H9 (cell line): ENCODE results near the gene NCKAP5L. TPM values are rescaled to one million over a fixed set of nuclear protein-coding genes. Genes with fewer than 3 reads are reported as not detected.

Experiments used
- DNase-seq: peaks from one replicate; pipeline ENCODE4 v3.0.0-alpha.2; 2017
- H2AFZ ChIP-seq: one replicate; pipeline ENCODE4 v1.6.1; 2013; ENCODE audit warnings: mild to moderate bottlenecking, low read length, control low read depth, moderate library complexity
- H2AK5ac ChIP-seq: 2 replicates; pipeline ENCODE4 v1.6.1; 2013; ENCODE audit warnings: low read length, control low read depth, mixed read lengths; ENCODE audit not compliant: insufficient read length
- H2BK120ac ChIP-seq: one replicate; pipeline ENCODE4 v1.6.1; 2013; ENCODE audit warnings: low read depth, mild to moderate bottlenecking, low read length, control low read depth, inconsistent platforms; ENCODE audit not compliant: poor library complexity, severe bottlenecking
- H2BK12ac ChIP-seq: 2 replicates; pipeline ENCODE4 v1.6.1; 2013; ENCODE audit warnings: low read length, control low read depth, mixed read lengths, low read depth; ENCODE audit not compliant: insufficient read length
- H2BK15ac ChIP-seq: 2 replicates; pipeline ENCODE4 v1.6.1; 2013; ENCODE audit warnings: low read depth, low read length, control low read depth
- H2BK20ac ChIP-seq: one replicate; pipeline ENCODE4 v1.6.1; 2013; ENCODE audit warnings: low read depth, mild to moderate bottlenecking, low read length, control low read depth, inconsistent platforms; ENCODE audit not compliant: poor library complexity, severe bottlenecking
- H2BK5ac ChIP-seq: 2 replicates; pipeline ENCODE4 v1.6.1; 2013; ENCODE audit warnings: low read length, control low read depth, mixed read lengths; ENCODE audit not compliant: insufficient read length
- H3K14ac ChIP-seq: 2 replicates; pipeline ENCODE4 v1.6.1; 2013; ENCODE audit warnings: low read length, control low read depth; ENCODE audit not compliant: insufficient read depth
- H3K18ac ChIP-seq: 2 replicates; pipeline ENCODE4 v1.6.1; 2013; ENCODE audit warnings: low read depth, mild to moderate bottlenecking, mixed read lengths, low read length, control low read depth; ENCODE audit not compliant: insufficient read length
- H3K23ac ChIP-seq: 2 replicates; pipeline ENCODE4 v1.6.1; 2013; ENCODE audit warnings: low read length, control low read depth, mixed read lengths, low read depth; ENCODE audit not compliant: insufficient read length
- H3K23me2 ChIP-seq: 2 replicates; pipeline ENCODE4 v1.6.1; 2013; ENCODE audit warnings: low read depth, mild to moderate bottlenecking, mixed read lengths, low read length, control low read depth; ENCODE audit not compliant: insufficient read length, poor library complexity, severe bottlenecking
- H3K27ac ChIP-seq: 2 replicates; pipeline ENCODE4 v1.5.1; 2013; ENCODE audit warnings: low read length, control low read depth, mixed read lengths, low read depth; ENCODE audit not compliant: insufficient read length
- H3K27me3 ChIP-seq: 2 replicates; pipeline ENCODE4 v1.6.1; 2013; ENCODE audit warnings: low read length, control low read depth, inconsistent platforms; ENCODE audit not compliant: insufficient read depth
- H3K4ac ChIP-seq: 2 replicates; pipeline ENCODE4 v1.6.1; 2013; ENCODE audit warnings: low read depth, mild to moderate bottlenecking, control low read depth, inconsistent platforms, low read length, moderate library complexity
- H3K4me1 ChIP-seq: 2 replicates; pipeline ENCODE4 v1.6.1; 2013; ENCODE audit warnings: low read length, control low read depth, inconsistent platforms; ENCODE audit not compliant: insufficient read depth
- H3K4me2 ChIP-seq: 2 replicates; pipeline ENCODE4 v1.6.1; 2013; ENCODE audit warnings: low read length, control low read depth, mixed read lengths; ENCODE audit not compliant: insufficient read length, insufficient read depth
- H3K56ac ChIP-seq: 2 replicates; pipeline ENCODE4 v1.6.1; 2013; ENCODE audit warnings: low read depth, mild to moderate bottlenecking, mixed read lengths, low read length, control low read depth; ENCODE audit not compliant: insufficient read length
- H3K79me1 ChIP-seq: 2 replicates; pipeline ENCODE4 v1.6.1; 2013; ENCODE audit warnings: low read depth, mild to moderate bottlenecking, moderate library complexity, low read length, control low read depth, inconsistent platforms; ENCODE audit not compliant: insufficient read depth, poor library complexity, severe bottlenecking
- H3K79me2 ChIP-seq: 2 replicates; pipeline ENCODE4 v1.6.1; 2013; ENCODE audit warnings: low read length, control low read depth, inconsistent platforms; ENCODE audit not compliant: insufficient read depth
- H3K9ac ChIP-seq: 2 replicates; pipeline ENCODE4 v1.6.1; 2013; ENCODE audit warnings: low read length, control low read depth, mixed read lengths; ENCODE audit not compliant: insufficient read length; ENCODE audit errors: extremely low read depth
- H3K9me3 ChIP-seq: one replicate; pipeline ENCODE4 v1.6.1; 2013; ENCODE audit warnings: low read depth, low read length, inconsistent platforms; ENCODE audit not compliant: control insufficient read depth
- H3T11ph ChIP-seq: one replicate; pipeline ENCODE4 v1.6.1; 2013; ENCODE audit warnings: mild to moderate bottlenecking, low read length, control low read depth, inconsistent platforms
- H4K20me1 ChIP-seq: one replicate; pipeline ENCODE4 v1.6.1; 2013; ENCODE audit not compliant: control insufficient read depth, insufficient read length, insufficient read depth
- H4K5ac ChIP-seq: 2 replicates; pipeline ENCODE4 v1.6.1; 2013; ENCODE audit warnings: low read depth, mild to moderate bottlenecking, mixed read lengths, low read length, control low read depth; ENCODE audit not compliant: insufficient read length
- H4K8ac ChIP-seq: replicated peaks from 2 replicates; pipeline ENCODE4 v1.6.1; 2013; ENCODE audit warnings: low read length, control low read depth, mixed read lengths, low read depth; ENCODE audit not compliant: insufficient read length
- H4K91ac ChIP-seq: 2 replicates; pipeline ENCODE4 v1.6.1; 2013; ENCODE audit warnings: low read depth, mild to moderate bottlenecking, moderate library complexity, mixed read lengths, low read length, control low read depth; ENCODE audit not compliant: insufficient read length
- H3K27ac Mint-ChIP-seq, 3 experiments: 2 replicates in 2 of 3; 3 replicates in 1 of 3; pipeline ENCODE4 v1.8.0; 2020 to 2021; ENCODE audit warnings: mixed read lengths in 3 of 3, mild to moderate bottlenecking in 1 of 3, moderate library complexity in 1 of 3
- H3K27me3 Mint-ChIP-seq: 2 replicates; pipeline ENCODE4 v1.8.0; 2021; ENCODE audit warnings: low read depth, mild to moderate bottlenecking, moderate library complexity, mixed read lengths
- H3K36me3 Mint-ChIP-seq, 3 experiments: 2 replicates in 2 of 3; 3 replicates in 1 of 3; pipeline ENCODE4 v1.8.0; 2020 to 2021; ENCODE audit warnings: low read depth in 3 of 3, mixed read lengths in 3 of 3; ENCODE audit not compliant: insufficient read depth in 1 of 3
- H3K4me1 Mint-ChIP-seq, 2 experiments: 2 replicates each; pipeline ENCODE4 v1.8.0; 2020; ENCODE audit warnings: mixed read lengths in 2 of 2
- H3K4me3 Mint-ChIP-seq, 2 experiments: 2 replicates in 1 of 2; 3 replicates in 1 of 2; pipeline ENCODE4 v1.8.0; 2020 to 2021; ENCODE audit warnings: mild to moderate bottlenecking in 2 of 2, mixed read lengths in 2 of 2, moderate library complexity in 1 of 2
- H3K9me3 Mint-ChIP-seq, 2 experiments: 2 replicates in 1 of 2; 3 replicates in 1 of 2; pipeline ENCODE4 v1.8.0; 2020; ENCODE audit warnings: mild to moderate bottlenecking in 2 of 2, mixed read lengths in 2 of 2, moderate library complexity in 1 of 2
- WGBS: extraction: QIAGEN DNeasy Blood & Tissue Kit; methylation state at CpG from one replicate; pipeline ENCODE4 v1.1.7; 2013; ENCODE audit warnings: missing lambda C conversion rate, low lambda C conversion rate, mixed read lengths; ENCODE audit not compliant: insufficient read length; ENCODE audit errors: extremely low coverage; 5-methylcytosine and 5-hydroxymethylcytosine counted together
- total RNA-seq: library from RNA; stranded (reverse); gene quantifications from 2 replicates; pipeline ENCODE4 v1.2.1, GENCODE V29; 2021
- TF ChIP-seq, protein P1 (sequence below): fragments of 200-600 bp; sonication (generic); conservative IDR thresholded peaks from 3 replicates; pipeline ENCODE4 v1.8.0; 2021; ENCODE audit warnings: antibody characterized with exemption, mild to moderate bottlenecking

NCKAP5L gene
- total RNA-seq, 1 experiment from 2014 or later = 27.7 TPM

DNA sequence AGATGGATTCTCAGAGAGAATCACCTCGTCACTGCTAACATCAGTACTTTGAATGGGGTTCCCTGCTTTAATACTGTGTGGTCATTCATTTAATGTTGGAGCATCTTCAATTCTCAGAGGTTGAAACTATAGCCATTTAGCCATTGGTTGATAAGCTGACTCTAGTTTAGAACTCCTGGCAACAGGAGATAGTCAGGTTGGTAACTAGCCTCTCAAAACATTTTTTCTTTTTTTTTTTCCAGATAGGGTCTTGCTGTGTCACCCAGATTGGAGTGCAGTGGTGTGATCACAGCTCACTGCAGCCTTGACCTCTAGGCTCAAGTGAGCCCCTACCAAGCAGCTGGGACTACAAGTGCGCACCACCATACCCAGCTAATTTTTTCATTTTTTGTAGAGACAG, 3.5 kb upstream of the NCKAP5L start:
- Mint-ChIP-seq H3K27ac (no peak overlapping the region), H3K4me1 (peaks cover 14 to 19% of the 10 kb centered on the region in 2 experiments), H3K4me3 (no peak overlapping the region), H3K36me3 (no peaks in the 10 kb centered on the region; a peak in 1 of 7 replicates), H3K27me3 (no peaks in the 10 kb centered on the region; the same call in 1 of the 2 replicates), H3K9me3 (no peaks in the 10 kb centered on the region; a peak in 1 of 5 replicates)
- Histone ChIP-seq H3K14ac (no peak overlapping the region), H3K4me2 (no peak overlapping the region), H3K79me1 (peaks cover 2% of the 10 kb centered on the region), H2BK5ac (no peak overlapping the region), H3K4me1 (peaks cover under 1% of the 10 kb centered on the region), H3K23me2 (peaks cover 16% of the 10 kb centered on the region), H4K5ac (no peak overlapping the region), H3K9ac (no peak overlapping the region), H4K20me1 (no peaks in the 10 kb centered on the region), H3K4ac (no peak overlapping the region), H3K27ac (no peak overlapping the region), H3T11ph (no peak overlapping the region), H3K79me2 (no peaks in the 10 kb centered on the region; the same call in 1 of the 2 replicates), H2AK5ac (no peak overlapping the region), H2BK120ac (no peak overlapping the region), H3K23ac (no peak overlapping the region), H2BK20ac (no peak overlapping the region), H4K8ac (no peak overlapping the region), H3K9me3 (no peaks in the 10 kb centered on the region), H2BK12ac (no peak overlapping the region), H4K91ac (no peak overlapping the region), H2BK15ac (no peak overlapping the region), H3K56ac (no peak overlapping the region), H3K27me3 (no peaks in the 10 kb centered on the region), H3K18ac (no peak overlapping the region), H2AFZ (no peak overlapping the region)
- no peak for DNase-seq
- WGBS = no CpG with 5 or more reads among the region's 2 CpGs
- TF ChIP-seq, protein P1, sequence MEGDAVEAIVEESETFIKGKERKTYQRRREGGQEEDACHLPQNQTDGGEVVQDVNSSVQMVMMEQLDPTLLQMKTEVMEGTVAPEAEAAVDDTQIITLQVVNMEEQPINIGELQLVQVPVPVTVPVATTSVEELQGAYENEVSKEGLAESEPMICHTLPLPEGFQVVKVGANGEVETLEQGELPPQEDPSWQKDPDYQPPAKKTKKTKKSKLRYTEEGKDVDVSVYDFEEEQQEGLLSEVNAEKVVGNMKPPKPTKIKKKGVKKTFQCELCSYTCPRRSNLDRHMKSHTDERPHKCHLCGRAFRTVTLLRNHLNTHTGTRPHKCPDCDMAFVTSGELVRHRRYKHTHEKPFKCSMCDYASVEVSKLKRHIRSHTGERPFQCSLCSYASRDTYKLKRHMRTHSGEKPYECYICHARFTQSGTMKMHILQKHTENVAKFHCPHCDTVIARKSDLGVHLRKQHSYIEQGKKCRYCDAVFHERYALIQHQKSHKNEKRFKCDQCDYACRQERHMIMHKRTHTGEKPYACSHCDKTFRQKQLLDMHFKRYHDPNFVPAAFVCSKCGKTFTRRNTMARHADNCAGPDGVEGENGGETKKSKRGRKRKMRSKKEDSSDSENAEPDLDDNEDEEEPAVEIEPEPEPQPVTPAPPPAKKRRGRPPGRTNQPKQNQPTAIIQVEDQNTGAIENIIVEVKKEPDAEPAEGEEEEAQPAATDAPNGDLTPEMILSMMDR = no peak
